SIG-M5 treated with dmso at 0.1 percent for 504 hours (cell line): ENCODE data around the gene MRGPRD.
A peak's percentile ranks its signal among the peaks of the same experiment; 100 is the strongest.

Experiments used
- DNase-seq: peaks from one replicate; lab custom pipeline; 2025; ENCODE audit not compliant: unreplicated experiment; lab: John Stamatoyannopoulos, UW

MRGPRD gene

GRCh38 chr11:68970921-68971636 lies 9.7 kb downstream of the MRGPRD start:
- no peak for DNase-seq

- no peak for DNase-seq
Observed at GRCh38 chr11:68969386-68969785, 11.4 kb downstream of the MRGPRD start.

GRCh38 chr11:68968306-68969250 lies 12.2 kb downstream of the MRGPRD start:
- no peak for DNase-seq

DNA sequence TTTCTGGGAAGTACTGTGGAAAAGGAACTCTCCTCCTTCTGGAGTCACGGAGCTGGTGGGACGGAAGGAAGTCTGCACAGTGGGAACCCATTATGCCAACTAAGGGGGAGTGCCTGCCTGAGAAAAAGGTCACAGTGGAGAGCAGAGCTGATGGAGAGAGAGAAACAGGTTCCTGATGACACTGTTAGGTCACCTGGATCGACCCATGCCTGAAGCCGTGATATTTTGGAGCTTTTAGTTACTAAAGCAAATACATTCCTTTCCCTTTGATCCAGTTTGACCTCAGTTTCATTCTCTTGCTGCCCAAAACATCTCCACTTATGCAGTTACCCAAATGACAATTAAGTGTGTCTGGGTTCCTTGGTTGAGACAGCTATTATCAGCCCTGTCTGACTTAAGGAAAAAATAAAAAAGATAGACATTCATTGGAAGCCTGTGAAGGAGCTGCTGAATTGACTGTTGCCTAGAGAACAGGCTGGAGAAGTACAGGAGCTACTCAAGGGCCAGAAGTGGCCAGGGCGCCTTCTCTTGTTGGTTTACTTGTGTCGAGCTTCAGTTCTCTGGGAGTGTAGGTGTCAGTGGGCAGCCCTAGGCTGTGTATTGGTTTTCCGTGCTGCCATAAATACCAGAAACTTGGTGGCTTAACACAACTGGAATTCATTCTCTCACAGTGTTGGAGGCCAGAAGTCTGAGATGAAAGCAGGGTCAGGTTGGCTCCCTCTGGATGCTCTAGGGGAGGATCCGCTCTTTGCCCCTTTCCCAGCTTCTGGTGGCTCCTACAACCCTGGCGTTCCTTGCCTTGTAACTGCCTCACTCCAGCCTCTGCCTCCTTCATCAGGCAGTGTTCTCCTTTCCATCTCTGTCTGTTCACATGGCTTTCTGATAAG lies 13.6 kb downstream of the MRGPRD start:
- no peak for DNase-seq

DNA sequence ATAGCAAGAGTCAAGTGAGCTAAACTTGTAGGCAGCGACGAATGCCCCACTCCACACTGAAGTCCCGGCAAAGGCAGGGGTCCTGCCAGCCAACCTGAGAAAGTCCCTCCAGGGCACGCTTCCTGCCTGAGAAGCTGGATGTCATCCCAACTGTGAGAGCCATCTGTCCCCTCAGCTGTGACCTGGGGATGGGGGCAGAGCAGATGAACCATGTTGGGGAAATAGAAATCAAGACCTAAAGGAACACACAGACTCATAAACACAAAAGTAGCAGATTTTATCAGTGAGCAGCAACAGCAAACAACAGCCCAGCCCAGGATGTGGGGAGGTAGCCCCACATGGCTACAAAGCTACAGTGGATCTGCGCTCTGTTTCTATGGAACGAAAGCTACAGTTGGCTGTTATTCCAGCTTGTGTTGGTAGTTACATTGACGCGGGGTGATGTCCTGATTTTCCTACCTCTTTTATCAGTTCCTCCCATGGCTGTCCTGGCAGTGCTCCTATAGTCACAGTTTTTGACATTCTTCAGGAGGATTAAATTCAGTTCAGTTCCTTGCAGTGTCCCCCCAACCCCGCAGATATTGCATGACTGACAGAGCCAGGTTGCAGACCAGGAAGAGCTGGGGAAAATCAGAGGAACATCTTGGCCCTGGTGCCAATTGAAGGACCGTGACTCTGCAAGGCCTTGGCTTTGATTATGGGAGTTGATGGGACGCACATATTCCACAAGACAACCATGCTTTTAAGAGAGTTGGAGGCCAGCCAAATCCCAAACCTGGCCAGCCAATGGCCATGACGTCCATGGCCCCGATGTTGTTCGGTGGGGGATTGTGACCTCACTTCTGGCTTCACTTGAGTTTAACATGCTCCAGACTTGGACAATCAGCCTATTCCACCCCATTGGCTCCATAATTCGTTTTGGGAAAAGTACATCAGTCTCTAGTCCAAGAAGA lies 14.6 kb downstream of the MRGPRD start:
- DNase-seq, result no peak

DNA sequence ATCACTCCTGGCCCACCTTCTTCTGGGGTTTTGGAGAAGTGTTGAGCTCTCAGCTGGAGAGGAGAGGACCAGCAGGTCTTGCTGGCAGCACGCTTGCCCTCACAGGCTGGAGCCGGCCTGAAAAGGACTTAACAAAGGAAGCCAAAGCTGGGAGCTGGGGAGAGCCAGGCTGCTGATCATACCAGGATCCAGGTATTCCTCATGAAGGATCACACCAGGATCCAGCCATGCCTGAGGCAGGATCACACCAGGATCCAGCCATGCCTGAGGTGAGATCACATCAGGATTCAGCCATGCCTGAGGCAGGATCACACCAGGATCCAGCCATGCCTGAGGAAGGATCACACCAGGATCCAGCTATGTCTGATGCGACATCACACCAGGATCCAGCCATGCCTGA lies 17.0 kb downstream of the MRGPRD start:
- no peak for DNase-seq

GRCh38 chr11:68962527-68963250 lies 18.1 kb downstream of the MRGPRD start:
- DNase-seq, result no peak

GRCh38 chr11:68961245-68961644 lies 19.5 kb downstream of the MRGPRD start:
- DNase-seq, result no peak

DNA sequence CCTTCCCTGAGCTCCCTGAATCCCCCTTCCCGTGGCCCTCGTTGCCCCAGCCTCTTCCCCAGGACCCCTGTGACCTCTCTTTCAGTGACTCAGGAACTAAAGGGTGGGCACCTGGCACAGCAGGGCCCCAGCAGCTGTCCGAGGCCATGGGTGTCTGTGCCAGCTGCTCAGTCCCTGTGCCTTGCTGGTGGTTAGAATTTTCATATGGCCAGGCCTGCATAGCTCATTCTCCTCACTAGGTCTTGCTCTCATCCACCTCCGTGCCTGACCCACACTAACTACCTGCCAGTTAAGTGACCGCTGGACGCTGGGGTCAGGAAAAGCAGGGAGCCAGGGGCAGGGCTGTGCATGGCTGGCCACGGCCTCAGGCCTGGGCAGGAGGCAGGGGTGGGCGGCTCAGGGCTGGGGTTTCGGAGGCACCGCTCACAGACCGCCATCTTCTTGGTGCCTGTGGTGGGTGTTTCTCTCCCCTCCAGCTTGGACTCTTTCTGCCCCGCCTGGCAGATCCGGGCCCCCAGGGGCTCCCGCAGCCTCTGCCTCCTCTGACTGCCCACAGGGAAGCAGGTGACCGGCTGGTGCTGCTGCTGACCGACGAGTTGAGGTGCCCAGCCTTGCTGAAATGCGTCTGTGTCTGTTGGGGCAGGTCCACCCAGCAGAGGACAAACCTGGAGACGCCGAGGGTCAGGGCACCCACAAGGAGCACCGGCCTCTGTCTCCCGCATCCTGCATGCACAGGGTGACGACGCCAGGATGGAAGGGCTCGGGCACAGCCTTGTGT lies 20.3 kb downstream of the MRGPRD start:
- no peak for DNase-seq

- no peak for DNase-seq
Observed at GRCh38 chr11:68959465-68960293, 21.1 kb downstream of the MRGPRD start.

- DNase-seq, result no peak
Observed at GRCh38 chr11:68958211-68958610, 22.6 kb downstream of the MRGPRD start.

DNA sequence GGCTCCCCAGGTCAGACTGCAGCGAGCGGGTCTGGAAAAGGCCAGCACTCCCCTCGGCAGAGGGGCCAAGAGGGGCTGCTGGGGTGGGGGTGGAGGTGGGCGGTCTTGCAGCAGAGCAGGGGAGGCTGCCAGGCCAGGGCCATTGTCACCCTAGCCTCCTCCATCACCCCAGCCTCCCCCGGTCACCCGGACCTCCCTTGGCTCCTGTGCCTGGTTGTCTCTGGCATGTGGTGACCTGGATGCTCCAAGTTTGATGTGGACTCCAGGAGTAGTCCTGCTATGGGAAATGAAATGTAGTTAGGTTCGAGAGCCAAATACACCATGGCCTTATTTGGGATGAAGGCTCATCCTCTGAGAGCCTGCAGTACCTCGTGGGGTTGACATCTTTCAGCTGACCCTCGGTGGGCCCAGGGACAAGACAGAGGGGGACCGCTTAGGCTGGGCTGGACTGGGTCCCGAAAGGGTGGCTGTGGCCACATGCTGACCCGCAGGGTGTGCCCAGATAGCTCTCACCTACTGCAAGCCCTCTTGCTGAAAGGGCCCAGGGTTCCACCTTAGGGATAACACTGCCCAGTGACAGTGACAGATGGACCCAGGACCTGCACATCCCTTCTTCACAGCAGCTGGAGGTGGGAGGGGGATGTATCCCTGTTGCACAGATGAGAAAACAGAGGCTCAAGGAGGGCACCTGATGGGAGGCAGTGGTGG lies 24.1 kb downstream of the MRGPRD start:
- no peak for DNase-seq

GRCh38 chr11:68956142-68956541 lies 24.6 kb downstream of the MRGPRD start:
- DNase-seq, result no peak

GRCh38 chr11:68955607-68955958 lies 25.2 kb downstream of the MRGPRD start:
- DNase-seq, result no peak

GRCh38 chr11:68954836-68955606 lies 25.8 kb downstream of the MRGPRD start:
- no peak for DNase-seq

GRCh38 chr11:68950762-68951161 lies 30.0 kb downstream of the MRGPRD start:
- DNase-seq, result no peak

DNA sequence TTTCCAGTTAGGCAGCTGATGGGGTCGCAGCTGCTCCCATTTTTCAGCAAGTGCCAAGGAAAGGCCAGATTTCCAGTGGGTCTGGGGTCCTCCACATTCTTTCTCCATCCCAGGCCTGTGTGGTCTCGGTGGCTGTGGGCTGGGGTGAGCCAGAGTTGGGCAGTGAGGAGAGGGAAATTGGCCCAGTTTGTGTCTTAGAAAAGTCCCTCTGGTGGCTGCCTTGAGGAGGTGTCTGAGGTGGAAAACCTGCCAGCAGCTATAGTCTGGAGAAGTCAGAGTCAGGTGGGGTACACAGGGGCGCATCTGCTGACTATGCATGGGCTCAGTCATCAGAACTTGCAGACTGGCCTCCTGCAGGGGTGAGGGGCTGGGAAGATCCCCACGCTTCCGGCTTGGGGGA lies 30.5 kb downstream of the MRGPRD start:
- DNase-seq, result peak; percentile 31
